ENCODE measurements around the gene SEH1L.

SEH1L gene

DNA sequence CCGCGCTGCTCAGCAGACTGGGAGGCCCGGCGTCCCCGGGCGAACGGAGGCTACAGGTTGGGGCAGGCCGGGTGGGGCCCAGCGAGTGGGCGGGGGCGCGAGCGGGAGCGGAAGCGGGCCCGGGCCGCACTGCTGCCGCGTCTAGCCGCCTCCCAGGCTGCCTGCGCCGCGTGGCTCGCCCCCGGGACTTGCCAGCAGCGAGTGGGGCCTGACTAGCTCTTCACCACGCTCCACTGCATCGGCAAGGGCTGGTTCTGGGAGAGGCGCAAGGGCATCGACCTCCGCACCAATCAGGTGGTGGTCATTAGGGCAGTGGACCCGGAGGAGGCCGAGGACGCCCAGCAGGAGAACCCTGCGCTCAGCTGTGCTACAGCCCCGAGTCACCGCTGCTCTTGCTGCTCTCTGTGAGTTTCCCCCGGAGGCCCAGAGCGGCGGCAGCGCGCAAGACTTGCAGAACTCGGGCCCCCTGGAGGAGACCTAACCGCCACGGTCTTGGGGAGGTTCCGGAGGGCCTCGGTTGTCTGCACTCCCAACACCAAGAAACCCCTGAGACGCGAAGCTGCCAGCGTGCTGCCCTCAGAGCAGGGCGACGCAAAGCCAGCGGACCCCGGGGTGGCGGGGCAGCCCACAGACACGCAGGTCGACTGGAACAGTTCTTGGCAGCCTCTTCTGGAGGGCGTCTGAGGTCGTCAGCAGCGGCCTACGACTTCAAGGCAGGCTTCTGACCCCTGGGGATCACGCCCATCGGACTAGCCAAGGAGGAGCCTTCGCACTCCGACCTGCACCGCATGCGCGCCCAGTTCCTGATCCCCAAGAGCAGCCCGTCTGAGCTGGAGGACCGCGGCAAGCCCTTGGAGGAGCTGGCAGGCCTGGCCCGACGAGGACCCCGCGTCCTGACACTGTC is 36.5 kb upstream of the SEH1L start:
- peak; percentile 3 for DNase-seq (ENCODE audit: low read depth)
- TF ChIP-seq, protein P1, sequence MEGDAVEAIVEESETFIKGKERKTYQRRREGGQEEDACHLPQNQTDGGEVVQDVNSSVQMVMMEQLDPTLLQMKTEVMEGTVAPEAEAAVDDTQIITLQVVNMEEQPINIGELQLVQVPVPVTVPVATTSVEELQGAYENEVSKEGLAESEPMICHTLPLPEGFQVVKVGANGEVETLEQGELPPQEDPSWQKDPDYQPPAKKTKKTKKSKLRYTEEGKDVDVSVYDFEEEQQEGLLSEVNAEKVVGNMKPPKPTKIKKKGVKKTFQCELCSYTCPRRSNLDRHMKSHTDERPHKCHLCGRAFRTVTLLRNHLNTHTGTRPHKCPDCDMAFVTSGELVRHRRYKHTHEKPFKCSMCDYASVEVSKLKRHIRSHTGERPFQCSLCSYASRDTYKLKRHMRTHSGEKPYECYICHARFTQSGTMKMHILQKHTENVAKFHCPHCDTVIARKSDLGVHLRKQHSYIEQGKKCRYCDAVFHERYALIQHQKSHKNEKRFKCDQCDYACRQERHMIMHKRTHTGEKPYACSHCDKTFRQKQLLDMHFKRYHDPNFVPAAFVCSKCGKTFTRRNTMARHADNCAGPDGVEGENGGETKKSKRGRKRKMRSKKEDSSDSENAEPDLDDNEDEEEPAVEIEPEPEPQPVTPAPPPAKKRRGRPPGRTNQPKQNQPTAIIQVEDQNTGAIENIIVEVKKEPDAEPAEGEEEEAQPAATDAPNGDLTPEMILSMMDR (IDR thresholded peaks at IDR 0.05; ENCODE audit: low read length, missing control alignments), result no peak
- H3K4me3 ChIP-seq (replicated peaks; ENCODE audit: low read depth, low read length), result no peak overlapping the region

- no peak overlapping the region for H3K4me3 ChIP-seq (replicated peaks; ENCODE audit: low read depth, low read length)
- TF ChIP-seq, protein P1 (IDR thresholded peaks at IDR 0.05; ENCODE audit: low read length, missing control alignments), result no peak
- no peak for DNase-seq (ENCODE audit: low read depth)
Measured at GRCh38 chr18:12911929-12912703, 35.7 kb upstream of the SEH1L start.

DNA sequence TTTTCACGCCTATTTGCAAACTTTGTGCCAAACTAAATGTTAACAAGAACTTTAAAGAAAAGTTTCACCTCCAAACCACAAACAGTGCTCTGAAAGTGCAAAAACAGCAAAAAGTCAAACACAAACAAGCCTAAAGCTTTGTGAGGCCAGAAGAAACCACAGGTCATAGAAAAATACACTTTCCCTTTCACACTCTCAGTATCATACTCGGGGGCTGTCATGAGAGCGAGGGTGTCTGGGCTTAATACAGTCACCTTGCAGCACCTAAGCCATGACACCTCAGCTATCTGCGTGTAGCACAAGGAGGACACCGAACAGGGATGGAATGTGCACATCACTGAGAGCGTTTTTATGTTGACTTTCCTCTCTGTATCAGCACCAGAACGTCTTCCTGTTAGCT is 26.6 kb upstream of the SEH1L start:
- no peak for DNase-seq (ENCODE audit: low read depth)
- H3K4me3 ChIP-seq (replicated peaks; ENCODE audit: low read depth, low read length), result no peak overlapping the region
- TF ChIP-seq, protein P1 (IDR thresholded peaks at IDR 0.05; ENCODE audit: low read length, missing control alignments), result no peak

DNA sequence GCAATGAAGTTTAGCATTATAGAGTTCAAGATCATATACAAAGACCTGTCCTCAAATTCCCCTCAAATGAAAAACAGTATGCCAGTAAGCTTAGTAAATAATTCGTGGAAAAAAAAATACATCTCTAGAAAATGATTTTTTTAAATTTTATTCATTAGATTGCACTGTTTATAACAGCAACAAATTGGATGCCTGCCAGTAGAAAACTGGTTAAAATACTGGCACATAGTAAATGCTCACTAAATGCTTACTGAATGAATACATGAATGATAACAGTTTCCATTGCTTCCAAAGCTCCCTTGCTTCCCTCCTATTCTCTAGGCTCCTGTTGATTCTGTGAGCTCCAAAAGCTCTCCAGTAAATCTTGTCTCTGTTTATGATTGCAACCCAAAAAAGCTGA is 25.5 kb upstream of the SEH1L start:
- TF ChIP-seq, protein P1 (IDR thresholded peaks at IDR 0.05; ENCODE audit: low read length, missing control alignments), result no peak
- no peak for DNase-seq (ENCODE audit: low read depth)
- no peak overlapping the region for H3K4me3 ChIP-seq (replicated peaks; ENCODE audit: low read depth, low read length)

DNA sequence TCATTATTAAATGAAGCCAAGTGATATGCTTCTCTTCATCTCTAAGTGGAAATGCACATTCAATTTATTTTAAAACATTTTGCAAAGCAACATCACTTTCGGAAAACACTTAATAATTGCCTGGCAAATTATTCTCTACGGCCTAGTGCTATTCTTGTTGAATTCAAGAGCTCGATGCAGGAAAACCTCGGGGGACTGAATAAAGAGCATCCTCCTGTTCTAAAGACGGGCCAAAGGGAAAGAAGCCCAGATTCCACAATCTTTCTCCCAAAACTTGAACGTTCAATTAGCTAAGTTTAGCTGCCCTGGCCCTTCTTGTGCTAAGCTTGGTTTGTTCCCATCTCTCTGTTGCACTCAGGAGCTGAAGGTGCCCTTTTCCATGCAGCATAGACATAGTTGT is 23.2 kb upstream of the SEH1L start:
- H3K4me3 ChIP-seq (replicated peaks; ENCODE audit: low read depth, low read length), result no peak overlapping the region
- TF ChIP-seq, protein P1 (IDR thresholded peaks at IDR 0.05; ENCODE audit: low read length, missing control alignments), result no peak
- no peak for DNase-seq (ENCODE audit: low read depth)

DNA sequence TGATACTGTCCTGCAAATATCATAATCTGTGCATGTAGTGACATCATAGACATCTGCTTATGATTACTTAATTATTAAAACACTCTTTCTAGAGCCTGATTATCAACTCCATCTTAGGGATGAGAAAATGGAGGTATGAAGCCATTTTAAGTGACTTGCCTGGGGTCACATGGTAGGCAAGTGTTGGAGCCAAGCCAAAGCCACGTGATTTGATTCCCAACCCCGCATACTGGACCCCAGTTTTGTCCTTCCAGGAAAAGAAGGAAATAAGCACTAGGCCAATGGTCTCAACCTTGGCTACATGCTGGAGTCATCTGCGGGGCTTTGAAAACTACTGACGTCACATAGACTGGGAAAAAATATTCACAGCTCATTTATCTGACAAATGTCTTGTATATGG is 19.6 kb upstream of the SEH1L start:
- H3K4me3 ChIP-seq (replicated peaks; ENCODE audit: low read depth, low read length), result no peak overlapping the region
- TF ChIP-seq, protein P1 (IDR thresholded peaks at IDR 0.05; ENCODE audit: low read length, missing control alignments), result no peak
- DNase-seq (ENCODE audit: low read depth), result no peak
